Neutrophil (primary cell): ENCODE data around the gene MRAP.

Experiments
- H3K27ac ChIP-seq: fragments of 200-600 bp; sonication (generic); 2 replicates; pipeline ENCODE4 v1.5.1; 2016; ENCODE audit warnings: mild to moderate bottlenecking, moderate library complexity
- H3K27me3 ChIP-seq: fragments of 200-600 bp; sonication (generic); 2 replicates; pipeline ENCODE4 v1.6.0; 2016; ENCODE audit warnings: mild to moderate bottlenecking
- H3K36me3 ChIP-seq: fragments of 200-600 bp; sonication (generic); 2 replicates; pipeline ENCODE4 v1.5.1; 2017
- H3K4me1 ChIP-seq, 2 experiments: fragments of 200-600 bp in 1 of 2; sonication (generic) in 1 of 2; 1 replicate in 1 of 2; 2 replicates in 1 of 2; pipeline versions ENCODE4 v1.5.1 to v1.6.1; 2013 to 2016; ENCODE audit warnings: low read depth in 1 of 2, low read length in 1 of 2, mild to moderate bottlenecking in 1 of 2, moderate library complexity in 1 of 2; ENCODE audit not compliant: control insufficient read depth in 1 of 2, insufficient read depth in 1 of 2
- H3K4me3 ChIP-seq, 2 experiments: fragments of 200-600 bp in 1 of 2; sonication (generic) in 1 of 2; 1 replicate in 1 of 2; 2 replicates in 1 of 2; pipeline ENCODE4 v1.5.1; 2013 to 2016; ENCODE audit warnings: low read depth in 1 of 2, low read length in 1 of 2, mild to moderate bottlenecking in 1 of 2, moderate library complexity in 1 of 2
- H3K9me3 ChIP-seq: fragments of 200-600 bp; sonication (generic); 2 replicates; pipeline ENCODE4 v1.5.1; 2016
- TF ChIP-seq, protein P1 (sequence below): fragments of 200-600 bp; sonication (generic); IDR thresholded peaks from 2 replicates; pipeline ENCODE4 v1.5.1; 2016; ENCODE audit warnings: antibody characterized with exemption

The MRAP gene

DNA sequence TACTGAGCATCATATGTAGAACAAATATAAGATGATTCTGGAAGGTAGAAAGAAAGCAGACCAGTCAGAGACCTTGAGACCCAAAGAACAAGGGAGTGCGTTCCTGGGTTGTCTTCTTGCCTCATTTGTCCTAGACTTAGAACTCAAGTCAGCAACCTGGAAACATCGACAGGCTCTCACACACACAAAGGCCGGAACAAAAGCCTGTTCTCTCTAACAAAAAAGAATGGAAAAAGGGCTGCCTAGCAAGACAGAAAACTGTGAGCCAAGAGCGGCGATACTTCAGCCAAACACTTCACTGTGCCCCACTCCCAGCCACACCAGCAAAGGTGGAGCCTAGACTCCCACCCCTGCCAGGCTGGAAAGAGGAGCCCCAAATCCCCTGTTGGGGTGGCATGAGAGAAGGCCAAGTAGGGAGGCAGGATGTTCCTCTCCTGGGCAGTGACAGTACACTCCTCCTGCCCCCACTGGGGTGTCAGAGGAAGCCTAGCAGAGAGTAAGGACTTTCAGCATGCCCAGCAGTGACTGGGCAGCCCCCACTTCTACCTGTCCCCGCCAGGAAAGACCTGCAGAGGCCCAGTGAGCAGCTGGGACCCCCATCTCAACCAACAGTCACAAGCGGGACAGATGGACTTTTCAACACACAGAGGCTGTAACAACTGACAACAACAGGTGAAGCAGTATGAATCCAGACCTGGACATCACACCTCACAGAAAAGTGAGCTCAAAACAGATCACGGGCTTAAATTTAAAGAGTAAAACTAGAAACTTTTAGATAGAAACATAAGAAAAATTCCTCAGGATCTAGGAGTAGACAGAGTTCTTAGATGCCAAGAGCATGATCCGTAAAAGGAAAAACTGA lies 33.0 kb downstream of the MRAP start:
- Histone ChIP-seq H3K36me3 (peaks cover under 1% of the 10 kb centered on the region), H3K4me3 (no peak overlapping the region), H3K4me1 (no peaks in the 10 kb centered on the region), H3K27ac (no peak overlapping the region), H3K9me3 (no peaks in the 10 kb centered on the region), H3K27me3 (no peaks in the 10 kb centered on the region)
- TF ChIP-seq, protein P1, sequence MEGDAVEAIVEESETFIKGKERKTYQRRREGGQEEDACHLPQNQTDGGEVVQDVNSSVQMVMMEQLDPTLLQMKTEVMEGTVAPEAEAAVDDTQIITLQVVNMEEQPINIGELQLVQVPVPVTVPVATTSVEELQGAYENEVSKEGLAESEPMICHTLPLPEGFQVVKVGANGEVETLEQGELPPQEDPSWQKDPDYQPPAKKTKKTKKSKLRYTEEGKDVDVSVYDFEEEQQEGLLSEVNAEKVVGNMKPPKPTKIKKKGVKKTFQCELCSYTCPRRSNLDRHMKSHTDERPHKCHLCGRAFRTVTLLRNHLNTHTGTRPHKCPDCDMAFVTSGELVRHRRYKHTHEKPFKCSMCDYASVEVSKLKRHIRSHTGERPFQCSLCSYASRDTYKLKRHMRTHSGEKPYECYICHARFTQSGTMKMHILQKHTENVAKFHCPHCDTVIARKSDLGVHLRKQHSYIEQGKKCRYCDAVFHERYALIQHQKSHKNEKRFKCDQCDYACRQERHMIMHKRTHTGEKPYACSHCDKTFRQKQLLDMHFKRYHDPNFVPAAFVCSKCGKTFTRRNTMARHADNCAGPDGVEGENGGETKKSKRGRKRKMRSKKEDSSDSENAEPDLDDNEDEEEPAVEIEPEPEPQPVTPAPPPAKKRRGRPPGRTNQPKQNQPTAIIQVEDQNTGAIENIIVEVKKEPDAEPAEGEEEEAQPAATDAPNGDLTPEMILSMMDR: no peak

DNA sequence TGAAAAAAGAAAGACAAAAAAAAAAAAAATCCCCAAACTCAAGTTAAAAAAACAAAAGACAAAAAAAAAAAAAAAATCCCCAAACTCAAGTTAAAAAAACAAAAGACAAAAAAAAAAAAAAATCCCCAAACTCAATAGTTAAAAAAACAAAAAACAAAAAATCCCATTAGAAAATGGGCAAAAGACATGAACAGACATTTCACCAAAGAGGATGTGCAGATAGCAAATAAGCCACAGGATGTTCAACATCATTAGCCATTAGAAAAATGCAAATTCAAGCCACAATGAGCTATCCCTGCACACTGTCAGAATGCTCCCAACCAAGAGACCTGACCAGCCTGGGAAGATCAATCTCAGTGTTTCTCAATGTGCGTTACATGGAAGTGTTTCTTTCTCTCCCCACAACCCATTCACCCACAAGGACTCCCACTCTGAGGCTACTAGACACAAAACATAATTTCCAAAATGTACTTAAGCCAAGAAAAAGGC lies 33.9 kb downstream of the MRAP start:
- Histone ChIP-seq H3K4me3 (no peak overlapping the region), H3K27ac (no peak overlapping the region), H3K36me3 (no peaks in the 10 kb centered on the region), H3K27me3 (no peaks in the 10 kb centered on the region), H3K9me3 (no peaks in the 10 kb centered on the region), H3K4me1 (no peaks in the 10 kb centered on the region)
- TF ChIP-seq, protein P1: no peak

DNA sequence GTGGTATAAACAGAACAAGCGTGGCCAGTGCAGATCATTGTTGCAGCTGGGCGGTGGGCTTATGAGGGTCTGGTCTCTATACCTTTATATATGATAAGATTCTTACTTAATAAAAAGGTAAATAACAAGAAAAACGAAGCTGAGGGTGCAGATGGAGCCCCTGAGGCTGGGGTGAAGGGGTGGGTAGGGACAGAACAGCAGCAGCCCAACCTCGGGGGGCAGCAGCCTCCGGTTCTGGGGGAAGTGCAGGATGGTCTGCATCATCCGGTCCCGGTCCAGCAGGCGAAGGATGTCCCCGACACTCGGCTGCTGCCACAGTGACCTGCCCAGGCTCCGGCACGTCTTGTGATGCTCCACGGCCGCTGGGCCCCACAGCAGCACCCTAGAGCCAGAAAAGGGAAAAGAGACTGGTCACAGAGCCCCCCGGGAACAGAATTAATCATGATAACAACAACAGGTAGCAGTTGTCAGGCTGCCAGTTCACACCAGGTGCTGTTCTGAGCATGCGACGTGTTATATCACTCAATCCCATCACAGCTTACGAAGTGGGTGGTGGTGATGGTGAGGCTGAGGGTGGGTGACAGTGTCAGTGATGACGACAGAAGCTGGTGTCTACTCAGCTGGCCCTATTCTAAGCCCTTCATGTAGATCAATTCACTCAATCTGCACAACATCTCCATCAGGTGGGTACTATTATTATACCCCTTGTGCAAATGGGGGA lies 35.5 kb downstream of the MRAP start:
- Histone ChIP-seq H3K27ac (no peak overlapping the region), H3K4me3 (no peak overlapping the region), H3K27me3 (no peaks in the 10 kb centered on the region), H3K9me3 (no peaks in the 10 kb centered on the region), H3K36me3 (no peaks in the 10 kb centered on the region), H3K4me1 (no peaks in the 10 kb centered on the region)
- TF ChIP-seq, protein P1: no peak

DNA sequence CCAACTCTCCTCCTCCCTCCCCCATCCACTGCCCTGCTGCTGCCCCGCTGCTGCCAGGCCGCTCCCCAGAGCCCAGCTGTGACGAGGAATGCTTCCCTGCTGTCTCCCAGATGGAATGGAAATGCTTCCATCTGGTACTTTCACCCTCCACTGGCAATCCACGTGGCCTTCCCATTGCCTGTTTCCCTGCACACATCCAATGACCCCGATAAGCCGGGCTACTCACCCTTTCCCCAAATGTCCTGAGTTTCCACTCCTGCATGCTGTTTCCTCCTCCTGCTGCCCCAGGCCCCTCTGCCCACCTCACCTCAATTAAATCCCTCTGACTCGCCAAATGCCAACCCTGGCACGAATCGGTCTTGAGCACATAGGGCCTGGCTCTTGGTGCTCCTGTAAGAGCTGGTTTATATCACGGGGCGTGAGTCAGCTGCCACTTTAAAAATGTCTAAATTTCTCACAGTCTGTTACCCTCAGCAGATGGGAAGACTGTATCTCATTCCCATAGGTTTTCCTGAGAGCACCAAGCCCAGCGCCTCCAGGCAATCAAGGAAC lies 36.4 kb downstream of the MRAP start:
- no peak overlapping the region for H3K27ac ChIP-seq
- TF ChIP-seq, protein P1: no peak
- H3K9me3 ChIP-seq: no peaks in the 10 kb centered on the region
- H3K4me3 ChIP-seq: no peak overlapping the region
- peaks cover 2% of the 10 kb centered on the region for H3K36me3 ChIP-seq
- H3K4me1 ChIP-seq: no peaks in the 10 kb centered on the region
- H3K27me3 ChIP-seq: no peaks in the 10 kb centered on the region

DNA sequence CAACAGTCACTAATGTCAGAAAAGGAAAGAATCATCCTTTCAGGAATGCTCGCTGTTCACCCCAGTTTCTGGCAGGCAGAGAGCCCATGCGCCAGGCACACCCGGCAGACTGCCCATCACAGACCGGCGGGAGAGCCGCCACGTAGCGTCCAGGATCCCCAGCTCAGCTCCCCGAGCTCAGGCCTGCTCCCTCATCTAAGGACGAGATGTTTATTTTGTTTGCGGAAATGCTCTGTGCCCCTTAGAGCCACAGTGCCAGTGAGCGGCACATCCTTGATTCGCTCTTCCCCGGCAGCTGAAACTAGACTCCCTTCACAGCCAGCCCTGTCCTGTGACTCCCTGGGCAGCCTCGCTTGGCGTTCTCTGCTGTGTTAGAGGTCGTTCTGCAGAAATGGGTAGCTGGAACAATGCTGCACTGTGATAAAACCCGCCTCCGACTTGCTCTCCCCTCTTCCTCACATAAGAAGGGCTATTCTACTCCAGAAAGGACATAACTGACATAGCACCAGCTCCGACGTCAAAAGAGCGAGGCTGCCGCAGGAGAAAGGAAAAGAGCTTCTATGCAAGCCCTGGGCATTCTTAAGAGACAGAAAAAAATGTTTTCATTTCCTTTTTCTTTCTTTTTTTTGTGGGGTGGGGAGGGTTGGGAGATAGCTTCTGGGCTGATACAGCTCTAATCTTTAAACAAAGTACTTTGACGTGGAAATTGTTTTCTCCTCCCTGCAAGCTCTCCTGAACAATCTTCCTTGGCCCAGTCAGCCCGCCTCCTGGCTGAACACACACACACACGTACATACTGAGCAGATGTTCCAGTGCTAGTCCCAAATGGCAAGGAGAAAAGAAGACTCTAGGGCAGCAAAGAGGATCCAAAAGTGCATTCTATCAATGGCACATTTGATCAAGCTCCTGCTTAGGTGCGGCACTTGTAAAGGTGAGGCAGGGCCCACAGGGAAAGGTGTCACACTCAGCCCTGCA lies 37.2 kb downstream of the MRAP start:
- no peaks in the 10 kb centered on the region for H3K4me1 ChIP-seq
- no peaks in the 10 kb centered on the region for H3K9me3 ChIP-seq
- no peak overlapping the region for H3K4me3 ChIP-seq
- H3K27me3 ChIP-seq: no peaks in the 10 kb centered on the region
- H3K27ac ChIP-seq: no peak overlapping the region
- peaks cover 5% of the 10 kb centered on the region for H3K36me3 ChIP-seq
- TF ChIP-seq, protein P1: no peak
